Femur (tissue), 1 donor: ENCODE results near the gene ACTL10.
"Not testable (repeated sequence)": the region's sequence is repeated elsewhere in the genome, so short reads cannot be mapped to it uniquely, and the experiment has no call there.

Experiments
- DNase-seq: peaks from one replicate; pipeline ENCODE4 v3.0.0-alpha.2; 2017

Gene ACTL10

GRCh38 chr20:33666293-33667244 lies at the start of gene ACTL10:
ACTL10 (plus strand) TSS chr20:33666943; CDS start chr20:33667498, 555 bp downstream.
- DNase-seq, result peak; percentile 96

- DNase-seq, result no peak
Observed at GRCh38 chr20:33621717-33622400, 44.9 kb upstream of the ACTL10 start.

GRCh38 chr20:33622705-33623365 lies 43.9 kb upstream of the ACTL10 start:
- DNase-seq, result no peak

GRCh38 chr20:33624399-33624798 lies 42.3 kb upstream of the ACTL10 start:
- no peak for DNase-seq

GRCh38 chr20:33626190-33626589 lies 40.6 kb upstream of the ACTL10 start:
- DNase-seq, result no peak

- no peak for DNase-seq
Observed at GRCh38 chr20:33627577-33628216, 39.0 kb upstream of the ACTL10 start.

- DNase-seq, result no peak
Observed at GRCh38 chr20:33629533-33629932, 37.2 kb upstream of the ACTL10 start.

- DNase-seq, result no peak
Observed at GRCh38 chr20:33629979-33630378, 36.8 kb upstream of the ACTL10 start.

- DNase-seq, result no peak
Observed at GRCh38 chr20:33630507-33630906, 36.2 kb upstream of the ACTL10 start.

- DNase-seq, result not testable (repeated sequence)
Observed at GRCh38 chr20:33631910-33632309, 34.8 kb upstream of the ACTL10 start.

GRCh38 chr20:33635341-33635740 lies 31.4 kb upstream of the ACTL10 start:
- DNase-seq, result no peak

- no peak for DNase-seq
Observed at GRCh38 chr20:33636776-33637175, 30.0 kb upstream of the ACTL10 start.

GRCh38 chr20:33640287-33640686 lies 26.5 kb upstream of the ACTL10 start:
- DNase-seq, result no peak

GRCh38 chr20:33644313-33645071 lies 22.3 kb upstream of the ACTL10 start:
- DNase-seq, result no peak

GRCh38 chr20:33645072-33645358 lies 21.7 kb upstream of the ACTL10 start:
- DNase-seq, result no peak

GRCh38 chr20:33645396-33645795 lies 21.3 kb upstream of the ACTL10 start:
- DNase-seq, result no peak

- DNase-seq, result no peak
Observed at GRCh38 chr20:33646191-33646590, 20.6 kb upstream of the ACTL10 start.

- not testable (repeated sequence) for DNase-seq
Observed at GRCh38 chr20:33646959-33647602, 19.7 kb upstream of the ACTL10 start.

GRCh38 chr20:33647603-33648395 lies 18.9 kb upstream of the ACTL10 start:
- DNase-seq, result no peak

- DNase-seq, result no peak
Observed at GRCh38 chr20:33648396-33649004, 18.2 kb upstream of the ACTL10 start.
